Measurements from ENCODE around the gene SCN4B. TPM values are rescaled to one million over a fixed set of nuclear protein-coding genes. Genes with fewer than 3 reads are reported as not detected.

Gene SCN4B
- total RNA-seq, 1 experiment from 2014 or later = not detected

DNA sequence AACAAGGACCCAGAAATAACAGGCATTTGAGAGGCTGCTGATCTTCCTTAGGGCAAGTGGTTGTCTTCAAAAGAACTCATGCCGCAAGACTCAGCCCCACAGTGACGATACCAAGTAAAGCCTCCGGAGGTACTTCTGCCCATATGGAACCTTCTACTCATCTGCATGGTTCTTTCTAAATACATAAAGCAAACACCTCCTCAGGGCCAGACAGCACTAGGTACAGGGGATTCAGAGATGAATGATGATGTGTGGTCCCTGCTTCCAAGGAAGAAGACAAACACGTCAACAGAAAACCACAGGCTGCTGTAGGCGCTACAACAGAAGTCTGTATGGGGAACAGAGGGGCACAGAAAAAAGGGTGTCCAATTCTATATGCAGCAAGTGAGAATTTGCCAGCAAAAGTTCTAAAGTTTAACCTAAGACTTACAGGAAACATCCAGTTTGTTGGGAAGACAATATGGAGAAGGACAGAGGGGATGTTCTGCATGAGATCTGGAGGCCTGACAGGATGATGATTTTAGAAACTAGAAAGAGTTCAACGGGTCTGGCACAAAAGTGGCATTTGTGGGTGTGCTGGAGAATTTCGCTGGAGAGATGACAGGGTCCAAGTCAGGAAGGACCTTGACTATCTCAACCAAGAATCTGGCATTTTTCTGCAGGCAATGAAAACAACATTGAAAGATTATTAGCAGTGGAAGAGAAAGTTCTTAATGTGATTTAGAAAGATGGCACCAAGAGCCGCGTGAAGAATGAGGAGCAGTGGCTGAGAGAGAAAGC, 48.5 kb upstream of the SCN4B start:
- H3F3A ChIP-seq (ENCODE audit: insufficient read depth, low read depth) = no peaks in the 10 kb centered on the region; the same call in 1 of the 2 replicates
- no peak overlapping the region for H3K4me3 ChIP-seq
- no peak overlapping the region for H3K27ac ChIP-seq
- no peak overlapping the region for H2AFZ ChIP-seq
- H3K36me3 ChIP-seq (ENCODE audit: low read depth) = no peaks in the 10 kb centered on the region
- H3K9me3 ChIP-seq (ENCODE audit: insufficient read depth, low read depth) = no peaks in the 10 kb centered on the region
- DNase-seq = no peak
- ChIA-PET CTCF (no interaction called here), POLR2A (ENCODE audit: unreplicated experiment) (no interaction called here)
- H3K4me1 ChIP-seq (replicated peaks; ENCODE audit: insufficient read depth) = peaks cover 6% of the 10 kb centered on the region; the same call in 1 of the 2 replicates
- no peaks in the 10 kb centered on the region for H3K27me3 ChIP-seq (ENCODE audit: insufficient read depth, low read depth)
- no peaks in the 10 kb centered on the region for H4K20me1 ChIP-seq (ENCODE audit: insufficient read depth)
- 0 out of 2 replicates have a peak, but pooled peaks cover 3% of the 10 kb centered on the region for H3K9me2 ChIP-seq (ENCODE audit: insufficient read depth)
- intact Hi-C loops (cut with micrococcal nuclease; ENCODE audit: unreplicated experiment) = no loop called here
- H3K79me2 ChIP-seq (ENCODE audit: low read depth) = no peaks in the 10 kb centered on the region
- TF ChIP-seq CTCF (conservative IDR thresholded peaks at IDR 0.05) (no peak), EZH2 (IDR thresholded peaks at IDR 0.05; ENCODE audit: low read depth) (no peak)
- no peak overlapping the region for H3K4me2 ChIP-seq
- BruUV-seq (replicated peaks) = no TSS peak

DNA sequence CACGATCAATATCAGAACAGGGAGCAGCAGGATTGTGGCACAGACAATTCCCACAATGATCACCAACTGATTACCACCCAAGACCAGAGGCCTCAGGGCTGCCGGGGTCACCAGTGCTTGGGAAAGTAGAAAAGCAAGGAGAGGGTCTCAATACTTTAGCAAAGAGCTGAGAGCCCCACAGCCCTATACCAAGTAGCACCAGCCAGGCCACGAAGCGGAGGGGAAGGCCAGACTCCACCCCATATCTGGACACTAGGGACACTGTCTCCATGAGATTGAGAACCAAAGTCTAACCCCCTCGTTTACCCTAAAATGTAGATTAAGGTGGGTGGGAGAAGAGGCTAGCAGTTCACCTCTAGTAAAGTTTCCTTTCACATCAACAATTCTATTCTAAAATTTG, 47.9 kb upstream of the SCN4B start:
- no peak overlapping the region for H3K4me3 ChIP-seq
- BruUV-seq (replicated peaks) = no TSS peak
- H2AFZ ChIP-seq = no peak overlapping the region
- H3K36me3 ChIP-seq (ENCODE audit: low read depth) = no peaks in the 10 kb centered on the region
- no peak for DNase-seq
- CTCF ChIA-PET = no interaction called here
- no peaks in the 10 kb centered on the region for H4K20me1 ChIP-seq (ENCODE audit: insufficient read depth)
- POLR2A ChIA-PET (ENCODE audit: unreplicated experiment) = no interaction called here
- no peak overlapping the region for H3K27ac ChIP-seq
- H3K27me3 ChIP-seq (ENCODE audit: insufficient read depth, low read depth) = no peaks in the 10 kb centered on the region
- H3K79me2 ChIP-seq (ENCODE audit: low read depth) = no peaks in the 10 kb centered on the region
- intact Hi-C loops (cut with micrococcal nuclease; ENCODE audit: unreplicated experiment) = no loop called here
- peaks cover 5% of the 10 kb centered on the region for H3F3A ChIP-seq (ENCODE audit: insufficient read depth, low read depth)
- no peaks in the 10 kb centered on the region for H3K9me3 ChIP-seq (ENCODE audit: insufficient read depth, low read depth)
- TF ChIP-seq CTCF (conservative IDR thresholded peaks at IDR 0.05) (no peak), EZH2 (IDR thresholded peaks at IDR 0.05; ENCODE audit: low read depth) (no peak)
- H3K9me2 ChIP-seq (ENCODE audit: insufficient read depth) = 0 out of 2 replicates have a peak, but pooled peaks cover 3% of the 10 kb centered on the region
- peaks cover 9% of the 10 kb centered on the region for H3K4me1 ChIP-seq (replicated peaks; ENCODE audit: insufficient read depth)
- H3K4me2 ChIP-seq = no peak overlapping the region

DNA sequence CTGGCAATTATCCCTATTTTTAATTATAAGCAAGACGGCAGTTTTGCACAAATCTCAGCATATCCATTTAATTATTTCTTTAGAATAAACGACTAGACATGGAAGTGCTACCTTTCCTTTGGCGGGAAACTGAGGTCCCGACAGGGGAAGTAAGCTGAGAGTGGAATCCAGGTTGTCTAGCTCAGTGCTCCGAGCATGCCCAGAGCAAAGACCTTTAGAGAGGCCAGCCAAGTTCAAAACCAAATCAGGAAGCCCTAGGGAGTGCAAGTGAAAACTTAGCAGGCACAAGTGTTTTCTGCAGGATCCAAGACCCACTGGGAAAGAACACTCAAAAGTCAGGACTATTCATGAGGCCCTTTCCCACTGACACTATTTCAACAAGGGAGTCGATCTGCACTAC, 46.5 kb upstream of the SCN4B start:
- Histone ChIP-seq H3K9me2 (ENCODE audit: insufficient read depth) (no peaks in the 10 kb centered on the region), H3K4me1 (replicated peaks; ENCODE audit: insufficient read depth) (peaks cover 16% of the 10 kb centered on the region), H3K27me3 (ENCODE audit: insufficient read depth, low read depth) (no peaks in the 10 kb centered on the region), H3F3A (ENCODE audit: insufficient read depth, low read depth) (peaks cover 12% of the 10 kb centered on the region), H4K20me1 (ENCODE audit: insufficient read depth) (no peaks in the 10 kb centered on the region), H3K4me3 (no peak overlapping the region), H2AFZ (no peak overlapping the region), H3K36me3 (ENCODE audit: low read depth) (no peaks in the 10 kb centered on the region), H3K79me2 (ENCODE audit: low read depth) (no peaks in the 10 kb centered on the region), H3K27ac (no peak overlapping the region), H3K4me2 (no peak overlapping the region), H3K9me3 (ENCODE audit: insufficient read depth, low read depth) (no peaks in the 10 kb centered on the region)
- POLR2A ChIA-PET (ENCODE audit: unreplicated experiment) = interaction anchor here (0.6 to 0.8 kb wide), 2 partner anchors 154 to 424 kb away, joined by 3 read pairs; no protein-coding TSS in a partner anchor
- intact Hi-C loops (cut with micrococcal nuclease; ENCODE audit: unreplicated experiment) = loop anchor here (2.0 kb wide), 1 partner anchor 54 kb away; no protein-coding TSS in a partner anchor
- BruUV-seq (replicated peaks) = no TSS peak
- CTCF ChIA-PET = interaction anchor here (0.6 to 1.2 kb wide), 18 partner anchors 16 to 625 kb away, joined by 3 to 18 read pairs (median 4); partner anchors contain the start of genes MPZL2, MPZL3 and UBE4A
- no peak for DNase-seq
- TF ChIP-seq CTCF (conservative IDR thresholded peaks at IDR 0.05) (no peak), EZH2 (IDR thresholded peaks at IDR 0.05; ENCODE audit: low read depth) (no peak)

Data from PC-9 (cell line).